HEK293 (cell line): ENCODE data around the gene NFKBIL1.
"Not testable (repeated sequence)": the region's sequence is repeated elsewhere in the genome, so short reads cannot be mapped to it uniquely, and the experiment has no call there.

Experiments used
- MYNN ChIP-seq: fragments of 450-650 bp; formaldehyde crosslinking; IDR thresholded peaks from 2 replicates; pipeline ENCODE4 v1.5.1; 2016; ENCODE audit warnings: missing biosample characterization, missing genetic modification characterization, borderline replicate concordance
- ZNF518A ChIP-seq: fragments of 450-650 bp; formaldehyde crosslinking; conservative IDR thresholded peaks from 2 replicates; pipeline ENCODE4 v1.5.1; 2016; ENCODE audit warnings: low read depth, missing biosample characterization, missing genetic modification characterization
- ZNF768 ChIP-seq: fragments of 450-650 bp; formaldehyde crosslinking; IDR thresholded peaks from 2 replicates; pipeline ENCODE4 v1.5.1; 2018; ENCODE audit warnings: missing biosample characterization, mild to moderate bottlenecking, missing genetic modification characterization
- TF ChIP-seq, protein P1 (sequence below): fragments of 450-650 bp; formaldehyde crosslinking; IDR thresholded peaks from 2 replicates; pipeline ENCODE4 v1.5.1; 2016; ENCODE audit warnings: missing biosample characterization, missing genetic modification characterization

DNA sequence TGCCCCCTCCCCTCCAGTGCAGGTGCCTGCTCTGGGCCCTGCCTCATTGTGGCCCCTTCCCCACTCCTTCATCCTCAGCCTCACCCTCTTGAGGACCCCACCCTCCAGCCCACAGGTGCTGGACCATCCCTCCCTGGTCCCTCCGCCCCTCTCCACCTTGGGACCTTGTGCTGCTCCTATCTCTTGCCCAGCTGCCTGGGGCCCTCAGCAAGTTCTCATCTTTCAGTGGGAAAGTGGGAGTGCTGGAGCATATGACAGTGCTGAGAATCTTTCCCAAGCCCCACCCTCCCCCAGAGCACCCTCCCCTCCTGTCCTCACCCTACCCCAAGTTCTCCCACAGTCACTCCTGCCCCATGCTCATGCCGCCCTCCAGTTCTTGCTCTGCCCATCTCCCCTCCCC lies 47.8 kb upstream of the NFKBIL1 start:
- not testable (repeated sequence) for TF ChIP-seq ZNF518A (tag by site-specific recombination); MYNN; ZNF768 (tag by site-specific recombination)
- TF ChIP-seq, protein P1, sequence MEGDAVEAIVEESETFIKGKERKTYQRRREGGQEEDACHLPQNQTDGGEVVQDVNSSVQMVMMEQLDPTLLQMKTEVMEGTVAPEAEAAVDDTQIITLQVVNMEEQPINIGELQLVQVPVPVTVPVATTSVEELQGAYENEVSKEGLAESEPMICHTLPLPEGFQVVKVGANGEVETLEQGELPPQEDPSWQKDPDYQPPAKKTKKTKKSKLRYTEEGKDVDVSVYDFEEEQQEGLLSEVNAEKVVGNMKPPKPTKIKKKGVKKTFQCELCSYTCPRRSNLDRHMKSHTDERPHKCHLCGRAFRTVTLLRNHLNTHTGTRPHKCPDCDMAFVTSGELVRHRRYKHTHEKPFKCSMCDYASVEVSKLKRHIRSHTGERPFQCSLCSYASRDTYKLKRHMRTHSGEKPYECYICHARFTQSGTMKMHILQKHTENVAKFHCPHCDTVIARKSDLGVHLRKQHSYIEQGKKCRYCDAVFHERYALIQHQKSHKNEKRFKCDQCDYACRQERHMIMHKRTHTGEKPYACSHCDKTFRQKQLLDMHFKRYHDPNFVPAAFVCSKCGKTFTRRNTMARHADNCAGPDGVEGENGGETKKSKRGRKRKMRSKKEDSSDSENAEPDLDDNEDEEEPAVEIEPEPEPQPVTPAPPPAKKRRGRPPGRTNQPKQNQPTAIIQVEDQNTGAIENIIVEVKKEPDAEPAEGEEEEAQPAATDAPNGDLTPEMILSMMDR (tag by site-specific recombination): not testable (repeated sequence)
